Cardiac fibroblast (primary cell): ENCODE measurements around the gene PRSS53.
A peak's percentile ranks its signal among the peaks of the same experiment; 100 is the strongest.
"Not testable (repeated sequence)": the region's sequence is repeated elsewhere in the genome, so short reads cannot be mapped to it uniquely, and the experiment has no call there.

Source experiments
- DNase-seq, 2 donors: peaks; one replicate each; pipeline versions ENCODE4 v3.0.0 to v3.0.0-alpha.2; 2010; ENCODE audit warnings: low read depth in 2 of 2
- H3K4me3 ChIP-seq, 2 donors: replicated peaks in 1 of 2; 1 replicate in 1 of 2; 2 replicates in 1 of 2; pipeline ENCODE4 v1.5.1; 2011; ENCODE audit warnings: low read depth in 2 of 2, low read length in 2 of 2, mild to moderate bottlenecking in 2 of 2, moderate library complexity in 1 of 2
- TF ChIP-seq, protein P1 (sequence below): IDR thresholded peaks from one replicate; pipeline ENCODE4 v1.5.1; 2011; ENCODE audit warnings: low read depth, mild to moderate bottlenecking, low read length, inconsistent platforms

PRSS53 gene

DNA sequence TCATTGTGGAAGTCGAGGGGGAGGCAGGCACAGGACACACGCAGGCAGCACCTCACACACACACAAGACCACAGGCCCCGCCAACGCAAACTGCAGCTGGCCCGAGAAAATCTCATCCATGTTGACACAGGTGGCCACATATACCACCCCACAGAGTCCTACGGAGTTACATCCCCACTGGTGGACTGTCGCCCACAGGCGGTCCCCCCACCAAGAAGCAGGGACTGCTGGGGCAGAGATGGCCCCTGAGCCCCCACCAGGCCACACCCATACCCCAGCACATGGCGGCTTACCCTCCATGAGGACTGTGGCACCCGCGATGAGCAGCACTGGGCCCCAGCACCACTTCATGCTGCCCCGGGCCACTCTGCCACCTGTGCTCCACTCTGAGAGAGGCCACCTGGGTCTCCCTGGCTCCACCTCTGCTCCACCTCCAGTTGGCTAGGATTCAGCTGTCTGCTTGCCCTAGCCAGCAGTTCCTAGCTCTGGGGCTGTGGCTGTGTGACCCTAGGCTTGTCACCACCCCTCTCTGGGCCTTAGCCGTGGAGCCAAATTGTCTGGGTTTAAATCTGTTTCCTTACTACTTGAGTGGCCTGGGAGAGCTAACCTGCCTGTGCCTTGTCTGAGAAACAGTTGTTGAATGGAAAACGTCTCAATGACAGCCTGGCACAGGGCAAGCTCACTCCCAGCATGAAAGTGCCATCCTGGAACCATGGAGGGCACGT lies at the start of gene PRSS53:
Gene PRSS53, minus strand, starts transcription at position 485 of the 725 bp plus-strand sequence. Its CDS starts 134 bp downstream, at position 351.
- H3K4me3 ChIP-seq = no peak within 1 kb of the TSS
- TF ChIP-seq, protein P1, sequence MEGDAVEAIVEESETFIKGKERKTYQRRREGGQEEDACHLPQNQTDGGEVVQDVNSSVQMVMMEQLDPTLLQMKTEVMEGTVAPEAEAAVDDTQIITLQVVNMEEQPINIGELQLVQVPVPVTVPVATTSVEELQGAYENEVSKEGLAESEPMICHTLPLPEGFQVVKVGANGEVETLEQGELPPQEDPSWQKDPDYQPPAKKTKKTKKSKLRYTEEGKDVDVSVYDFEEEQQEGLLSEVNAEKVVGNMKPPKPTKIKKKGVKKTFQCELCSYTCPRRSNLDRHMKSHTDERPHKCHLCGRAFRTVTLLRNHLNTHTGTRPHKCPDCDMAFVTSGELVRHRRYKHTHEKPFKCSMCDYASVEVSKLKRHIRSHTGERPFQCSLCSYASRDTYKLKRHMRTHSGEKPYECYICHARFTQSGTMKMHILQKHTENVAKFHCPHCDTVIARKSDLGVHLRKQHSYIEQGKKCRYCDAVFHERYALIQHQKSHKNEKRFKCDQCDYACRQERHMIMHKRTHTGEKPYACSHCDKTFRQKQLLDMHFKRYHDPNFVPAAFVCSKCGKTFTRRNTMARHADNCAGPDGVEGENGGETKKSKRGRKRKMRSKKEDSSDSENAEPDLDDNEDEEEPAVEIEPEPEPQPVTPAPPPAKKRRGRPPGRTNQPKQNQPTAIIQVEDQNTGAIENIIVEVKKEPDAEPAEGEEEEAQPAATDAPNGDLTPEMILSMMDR = no peak
- no peak for DNase-seq

DNA sequence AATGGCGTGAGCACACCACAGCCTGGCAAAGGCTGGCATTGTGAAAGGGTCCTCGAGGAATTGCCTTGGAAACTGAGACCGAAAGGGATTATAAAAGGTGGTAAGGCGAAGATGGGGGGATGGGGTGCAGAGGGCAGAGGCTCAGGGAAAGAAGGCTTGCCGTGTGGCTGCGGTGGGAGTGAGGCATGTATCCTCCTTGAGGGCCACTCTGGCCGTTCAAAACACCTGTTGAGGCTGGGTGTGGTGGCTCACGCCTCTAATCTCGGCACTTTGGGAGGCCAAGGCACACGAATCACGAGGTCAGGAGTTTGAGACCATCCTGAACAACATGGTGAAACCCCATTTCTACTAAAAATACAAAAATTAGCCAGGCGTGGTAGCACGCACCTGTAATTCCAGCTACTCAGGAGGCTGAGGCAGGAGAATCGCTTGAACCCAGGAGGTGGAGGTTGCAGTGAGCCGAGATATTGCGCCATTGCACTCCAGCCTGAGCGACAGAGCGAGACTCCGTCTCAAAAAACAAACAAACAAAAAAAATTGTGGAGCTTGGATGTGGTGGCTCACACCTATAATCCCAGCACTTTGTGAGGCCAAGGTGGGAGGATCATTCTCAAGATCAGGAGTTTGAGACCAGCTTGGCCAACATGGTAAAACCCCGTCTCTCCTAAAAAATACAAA lies 48.2 kb upstream of the PRSS53 start:
- not testable (repeated sequence) for H3K4me3 ChIP-seq, DNase-seq

DNA sequence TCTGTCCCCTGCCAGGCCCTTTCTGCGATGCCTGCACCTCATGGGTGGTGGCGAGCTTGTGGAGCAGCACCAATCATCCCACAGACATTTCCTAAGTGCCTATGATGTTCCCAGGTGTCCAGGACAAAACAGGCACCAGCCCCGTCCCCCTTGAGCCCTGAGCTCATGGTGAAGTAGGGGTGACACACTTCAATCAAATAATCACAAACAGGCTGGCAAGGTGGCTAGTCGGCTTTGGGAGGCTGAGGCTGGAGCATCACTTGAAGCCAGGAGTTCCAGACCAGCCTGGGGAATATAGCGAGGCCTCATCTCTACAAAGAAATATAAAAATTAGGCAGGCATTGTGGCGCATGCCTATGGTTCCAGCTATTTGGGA lies 47.5 kb upstream of the PRSS53 start:
- H3K4me3 ChIP-seq = no peak overlapping the region
- no peak for DNase-seq
- TF ChIP-seq, protein P1 = no peak

DNA sequence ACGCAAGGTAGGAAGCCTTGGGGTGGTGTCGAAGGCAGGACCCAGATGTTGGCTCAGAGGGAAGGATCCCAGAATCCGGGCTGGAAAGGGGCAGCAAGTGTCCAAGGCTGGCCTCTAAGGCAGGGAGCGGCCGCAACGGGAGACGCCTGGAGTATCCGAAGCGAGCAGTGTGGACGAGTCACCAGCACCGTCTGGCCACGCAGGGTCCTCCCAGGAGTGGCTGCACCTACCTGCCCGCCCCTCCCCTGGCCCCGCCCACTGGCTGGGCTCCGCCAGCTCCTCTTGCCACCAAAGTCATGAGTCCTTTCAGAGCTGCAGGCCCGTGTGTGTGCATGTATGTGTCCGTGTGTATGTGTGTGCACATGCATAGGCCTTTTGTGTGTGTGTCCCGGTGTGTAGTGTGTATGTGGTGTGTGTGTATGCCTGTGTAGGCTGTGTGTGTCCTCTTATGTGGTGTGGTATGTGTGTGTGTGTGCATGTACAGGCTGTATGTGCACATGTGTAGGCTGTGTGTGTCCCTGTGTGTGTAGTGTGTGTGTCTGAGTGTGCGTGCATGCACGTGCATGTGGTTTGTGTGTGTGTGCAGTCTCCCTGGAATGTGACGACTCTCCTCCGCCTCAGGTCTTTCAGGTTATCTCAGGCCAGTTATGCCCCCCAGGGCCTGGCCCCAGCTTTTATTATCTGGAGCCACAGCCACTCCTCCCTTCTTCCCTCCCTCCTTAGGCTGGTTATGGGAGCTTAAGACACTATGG lies 47.0 kb upstream of the PRSS53 start, which contains the start of gene PRSS8:
Gene PRSS8, minus strand, starts transcription at position 193 of the 752 bp plus-strand sequence. CDS start 229 bp downstream, outside the sequence.
- H3K4me3 ChIP-seq = no peak within 1 kb of the TSS
- no peak for DNase-seq
- TF ChIP-seq, protein P1 = no peak

DNA sequence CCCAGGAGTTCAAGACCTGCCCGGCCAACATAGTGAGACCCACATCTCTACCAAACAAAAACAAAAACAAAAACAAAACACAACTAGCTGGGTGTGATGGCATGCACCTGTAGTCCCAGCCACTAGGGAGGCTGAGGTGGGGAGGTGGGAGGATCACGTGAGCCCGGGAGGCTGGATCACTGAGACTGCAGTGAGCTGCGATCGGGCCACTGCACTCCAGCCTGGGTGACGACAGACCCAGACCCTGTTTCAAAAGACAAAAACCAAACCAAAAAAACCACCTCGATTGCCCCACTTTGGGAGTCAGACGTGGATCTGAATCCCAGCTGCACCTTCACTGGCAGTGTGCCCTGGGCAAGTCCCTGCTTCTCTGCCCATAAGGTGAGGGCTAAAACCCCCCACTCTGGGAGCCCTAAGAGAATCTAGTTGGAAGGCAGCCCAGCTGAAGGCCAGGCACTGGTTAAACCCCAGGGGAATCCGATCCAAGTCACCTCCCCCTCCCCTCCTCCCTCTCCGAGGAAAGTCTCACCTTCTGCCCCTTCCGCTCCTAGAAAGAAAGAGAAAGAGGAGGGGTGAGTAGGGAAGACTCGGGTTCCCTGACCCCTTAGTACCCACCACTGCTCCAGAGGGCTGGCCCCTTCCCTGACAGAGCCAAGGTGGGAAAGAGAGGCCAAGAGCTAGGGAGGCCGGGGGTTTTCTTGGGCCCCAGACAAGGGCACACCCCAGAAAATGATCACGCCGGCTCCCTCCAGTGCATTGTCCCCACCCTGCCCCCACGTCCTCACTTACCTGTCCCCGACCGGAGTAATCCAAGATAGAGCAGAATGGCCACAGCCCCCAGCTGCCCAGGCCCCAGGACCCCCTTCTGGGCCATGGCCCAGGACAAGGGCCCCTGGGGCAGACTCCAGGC lies 46.1 kb upstream of the PRSS53 start:
- TF ChIP-seq, protein P1 = no peak
- no peak overlapping the region for H3K4me3 ChIP-seq
- peak in 1 of 2 donors; percentile 16 for DNase-seq

DNA sequence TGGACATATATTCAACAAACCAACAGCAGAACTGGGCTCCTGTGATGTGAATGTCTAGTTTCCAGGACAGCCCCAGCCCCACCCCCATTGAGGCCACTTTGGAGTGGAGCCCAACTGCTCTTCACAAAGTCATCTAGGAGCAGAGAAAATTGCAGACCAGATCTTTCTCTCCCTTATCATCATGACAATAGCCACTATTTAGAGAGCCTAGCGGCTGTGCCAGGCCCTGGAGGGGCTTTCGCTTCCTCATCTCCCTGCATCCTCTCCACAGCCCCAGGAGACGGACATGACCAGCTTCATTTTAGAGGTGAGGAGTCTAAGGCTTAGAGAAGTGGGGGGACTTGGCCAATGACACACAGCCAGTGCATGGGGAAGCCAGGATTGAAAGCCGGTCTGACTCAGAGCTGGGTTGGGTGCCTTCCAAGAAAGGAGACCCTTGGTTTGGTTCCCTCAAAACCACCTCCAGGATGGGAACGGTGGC lies 45.4 kb upstream of the PRSS53 start:
- H3K4me3 ChIP-seq = no peak overlapping the region
- TF ChIP-seq, protein P1 = no peak
- no peak for DNase-seq
